HCT116 (cell line): ENCODE measurements around the gene THAP3.

Source experiments
- CTCF ChIP-seq, 3 experiments: fragments of 200-600 bp in 1 of 3; sonication (generic) in 1 of 3; IDR thresholded peaks in 2 of 3; conservative IDR thresholded peaks in 1 of 3; 2 replicates each; pipeline ENCODE4 v1.5.1; 2012 to 2017; ENCODE audit warnings: low read depth in 2 of 3, low read length in 2 of 3, antibody characterized with exemption in 1 of 3, borderline replicate concordance in 1 of 3, control low read depth in 1 of 3, mild to moderate bottlenecking in 1 of 3, mixed read lengths in 1 of 3, mixed run types in 1 of 3, moderate library complexity in 1 of 3; ENCODE audit not compliant: insufficient read depth in 1 of 3
- EZH2 ChIP-seq: fragments of 200-600 bp; sonication (generic); IDR thresholded peaks from 2 replicates; pipeline ENCODE4 v1.6.1; 2017; ENCODE audit warnings: antibody characterized with exemption, mixed run types
- EZH2phosphoT487 ChIP-seq: fragments of 200-600 bp; IDR thresholded peaks from 2 replicates; pipeline ENCODE4 v1.6.1; 2018; ENCODE audit warnings: antibody characterized with exemption, borderline replicate concordance
- MAX ChIP-seq: IDR thresholded peaks from 2 replicates; pipeline ENCODE4 v1.6.1; 2012
- POLR2A ChIP-seq: IDR thresholded peaks from 2 replicates; pipeline ENCODE4 v1.7.0; 2011; ENCODE audit warnings: borderline replicate concordance; ENCODE audit not compliant: insufficient read depth, insufficient read length; ENCODE audit errors: extremely low read depth
- POLR2AphosphoS5 ChIP-seq: IDR thresholded peaks from 2 replicates; pipeline ENCODE4 v1.6.1; 2011; ENCODE audit warnings: mild to moderate bottlenecking, low read depth, low read length, moderate library complexity
- RAD21 ChIP-seq: IDR thresholded peaks from 2 replicates; pipeline ENCODE4 v1.6.1; 2012; ENCODE audit warnings: low read depth, mild to moderate bottlenecking
- REST ChIP-seq: IDR thresholded peaks from 2 replicates; pipeline ENCODE4 v1.6.1; 2012; ENCODE audit warnings: low read depth
- TCF7L2 ChIP-seq: IDR thresholded peaks from 2 replicates; pipeline ENCODE4 v1.7.0; 2011; ENCODE audit warnings: borderline replicate concordance, inconsistent platforms; ENCODE audit not compliant: insufficient read depth, insufficient read length; ENCODE audit errors: extremely low read depth
- ZFX ChIP-seq: fragments of 450-650 bp; IDR thresholded peaks from 2 replicates; pipeline ENCODE4 v1.6.1; 2017
- ZNF274 ChIP-seq: fragments of 200-500 bp; sonication (Bioruptor generic); IDR thresholded peaks from 2 replicates; pipeline ENCODE4 v1.6.1; 2014; ENCODE audit warnings: mild to moderate bottlenecking, low read depth, low read length, inconsistent platforms

GRCh38 chr1:6582370-6582769 is 42.3 kb upstream of the THAP3 start:
- TF ChIP-seq EZH2 (no peak), CTCF (IDR thresholded peaks at IDR 0.05 in 2 of 3, conservative IDR thresholded peaks at IDR 0.05 in 1 of 3; ENCODE audit: borderline replicate concordance in 1 of 3, insufficient read depth in 1 of 3, low read depth in 2 of 3, low read length in 2 of 3) (no peak), TCF7L2 (no peak), MAX (no peak), POLR2AphosphoS5 (no peak), POLR2A (no peak), REST (no peak), RAD21 (no peak), ZFX (no peak), EZH2phosphoT487 (no peak), ZNF274 (no peak)
